ENCODE results near the gene SPTY2D1. TPM values are rescaled to one million over a fixed set of nuclear protein-coding genes. Genes with fewer than 3 reads are reported as not detected.
"Not testable (repeated sequence)": the region's sequence is repeated elsewhere in the genome, so short reads cannot be mapped to it uniquely, and the experiment has no call there.

The SPTY2D1 gene
- total RNA-seq, 3 donors from 2014 or later: 24.5 to 30.2 (median 28.2) TPM

- not testable (repeated sequence) for H3K4me1 Mint-ChIP-seq (ENCODE audit: low read depth); H3K27me3 Mint-ChIP-seq (ENCODE audit: low read depth); H3K9me3 Mint-ChIP-seq; DNase-seq; H3K4me3 Mint-ChIP-seq; H3K36me3 Mint-ChIP-seq (ENCODE audit: insufficient read depth); ATAC-seq
Observed at GRCh38 chr11:18643034-18643433, 8.9 kb upstream of the SPTY2D1 start.

- Mint-ChIP-seq H3K4me3 (no peak overlapping the region), H3K27me3 (ENCODE audit: low read depth) (peaks cover 7% of the 10 kb centered on the region), H3K36me3 (ENCODE audit: insufficient read depth) (no peaks in the 10 kb centered on the region), H3K9me3 (no peaks in the 10 kb centered on the region), H3K4me1 (ENCODE audit: low read depth) (no peaks in the 10 kb centered on the region)
- no peak for ATAC-seq
- no peak for DNase-seq
Observed at GRCh38 chr11:18641677-18642076, 7.5 kb upstream of the SPTY2D1 start.

GRCh38 chr11:18633256-18634139 lies 644 bp downstream of the SPTY2D1 start:
- ATAC-seq: no peak
- Mint-ChIP-seq H3K4me3 (peak overlapping the region; percentile 98), H3K36me3 (ENCODE audit: insufficient read depth) (peaks cover 3% of the 10 kb centered on the region), H3K4me1 (ENCODE audit: low read depth) (peaks cover 38% of the 10 kb centered on the region), H3K27me3 (ENCODE audit: low read depth) (no peaks in the 10 kb centered on the region), H3K9me3 (no peaks in the 10 kb centered on the region)
- DNase-seq: no peak

- no peaks in the 10 kb centered on the region for H3K27me3 Mint-ChIP-seq (ENCODE audit: low read depth)
- peaks cover 44% of the 10 kb centered on the region for H3K4me1 Mint-ChIP-seq (ENCODE audit: low read depth)
- ATAC-seq (no peak), DNase-seq (no peak)
- peaks cover 3% of the 10 kb centered on the region for H3K36me3 Mint-ChIP-seq (ENCODE audit: insufficient read depth)
- H3K4me3 Mint-ChIP-seq: peak overlapping the region; percentile 98
- no peaks in the 10 kb centered on the region for H3K9me3 Mint-ChIP-seq
Observed at GRCh38 chr11:18632841-18633240, 1.3 kb downstream of the SPTY2D1 start.

- peaks cover 5% of the 10 kb centered on the region for H3K9me3 Mint-ChIP-seq
- no peak overlapping the region for H3K4me3 Mint-ChIP-seq
- no peaks in the 10 kb centered on the region for H3K27me3 Mint-ChIP-seq (ENCODE audit: low read depth)
- DNase-seq (no peak), ATAC-seq (no peak)
- peaks cover 41% of the 10 kb centered on the region for H3K4me1 Mint-ChIP-seq (ENCODE audit: low read depth)
- H3K36me3 Mint-ChIP-seq (ENCODE audit: insufficient read depth): peaks cover 13% of the 10 kb centered on the region
Observed at GRCh38 chr11:18624161-18624560, 10.0 kb downstream of the SPTY2D1 start.

GRCh38 chr11:18623707-18624106 lies 10.4 kb downstream of the SPTY2D1 start:
- no peak for ATAC-seq
- H3K9me3 Mint-ChIP-seq: peaks cover 5% of the 10 kb centered on the region
- peaks cover 13% of the 10 kb centered on the region for H3K36me3 Mint-ChIP-seq (ENCODE audit: insufficient read depth)
- H3K27me3 Mint-ChIP-seq (ENCODE audit: low read depth): no peaks in the 10 kb centered on the region
- no peak for DNase-seq
- no peak overlapping the region for H3K4me3 Mint-ChIP-seq
- H3K4me1 Mint-ChIP-seq (ENCODE audit: low read depth): peaks cover 42% of the 10 kb centered on the region

- Mint-ChIP-seq H3K9me3 (no peaks in the 10 kb centered on the region), H3K36me3 (ENCODE audit: insufficient read depth) (peaks cover 25% of the 10 kb centered on the region), H3K27me3 (ENCODE audit: low read depth) (no peaks in the 10 kb centered on the region), H3K4me1 (ENCODE audit: low read depth) (peaks cover 63% of the 10 kb centered on the region), H3K4me3 (peak overlapping the region; percentile 69)
- ATAC-seq (no peak), DNase-seq (no peak)
Observed at GRCh38 chr11:18618342-18619025, 15.7 kb downstream of the SPTY2D1 start.

GRCh38 chr11:18617688-18618341 lies 16.3 kb downstream of the SPTY2D1 start:
- no peaks in the 10 kb centered on the region for H3K9me3 Mint-ChIP-seq
- H3K36me3 Mint-ChIP-seq (ENCODE audit: insufficient read depth): peaks cover 31% of the 10 kb centered on the region

GRCh38 chr11:18615628-18616392 lies 18.3 kb downstream of the SPTY2D1 start:
- peaks cover 34% of the 10 kb centered on the region for H3K36me3 Mint-ChIP-seq (ENCODE audit: insufficient read depth)
- DNase-seq (no peak), ATAC-seq (peak; percentile 84 to 85)
- peak overlapping the region; percentile 39 for H3K4me3 Mint-ChIP-seq
- no peaks in the 10 kb centered on the region for H3K27me3 Mint-ChIP-seq (ENCODE audit: low read depth)
- peaks cover 51% of the 10 kb centered on the region for H3K4me1 Mint-ChIP-seq (ENCODE audit: low read depth)
- no peaks in the 10 kb centered on the region for H3K9me3 Mint-ChIP-seq

More at GRCh38 chr11:18617688-18618341, 16.3 kb downstream of the SPTY2D1 start:
- ATAC-seq (peak; percentile 47 to 68), DNase-seq (no peak)
- H3K4me3 Mint-ChIP-seq: peak overlapping the region; percentile 69
- peaks cover 60% of the 10 kb centered on the region for H3K4me1 Mint-ChIP-seq (ENCODE audit: low read depth)
- H3K27me3 Mint-ChIP-seq (ENCODE audit: low read depth): no peaks in the 10 kb centered on the region

- Mint-ChIP-seq H3K4me1 (ENCODE audit: low read depth) (peaks cover 47% of the 10 kb centered on the region), H3K9me3 (no peaks in the 10 kb centered on the region), H3K36me3 (ENCODE audit: insufficient read depth) (peaks cover 36% of the 10 kb centered on the region)
Observed at GRCh38 chr11:18614667-18615066, 19.5 kb downstream of the SPTY2D1 start.

GRCh38 chr11:18612394-18612793 lies 21.7 kb downstream of the SPTY2D1 start:
- no peak overlapping the region for H3K4me3 Mint-ChIP-seq
- no peaks in the 10 kb centered on the region for H3K9me3 Mint-ChIP-seq
- H3K4me1 Mint-ChIP-seq (ENCODE audit: low read depth): peaks cover 27% of the 10 kb centered on the region
- peaks cover 42% of the 10 kb centered on the region for H3K36me3 Mint-ChIP-seq (ENCODE audit: insufficient read depth)
- no peak for ATAC-seq
- DNase-seq: no peak
- H3K27me3 Mint-ChIP-seq (ENCODE audit: low read depth): no peaks in the 10 kb centered on the region

More at GRCh38 chr11:18614667-18615066, 19.5 kb downstream of the SPTY2D1 start:
- H3K4me3 Mint-ChIP-seq: no peak overlapping the region
- DNase-seq: no peak
- no peaks in the 10 kb centered on the region for H3K27me3 Mint-ChIP-seq (ENCODE audit: low read depth)
- ATAC-seq: no peak

GRCh38 chr11:18611196-18611595 lies 22.9 kb downstream of the SPTY2D1 start:
- Mint-ChIP-seq H3K27me3 (ENCODE audit: low read depth) (no peaks in the 10 kb centered on the region), H3K4me3 (no peak overlapping the region), H3K36me3 (ENCODE audit: insufficient read depth) (peaks cover 37% of the 10 kb centered on the region), H3K4me1 (ENCODE audit: low read depth) (peaks cover 16% of the 10 kb centered on the region), H3K9me3 (no peaks in the 10 kb centered on the region)
- no peak for ATAC-seq
- DNase-seq: no peak

GRCh38 chr11:18608376-18608775 lies 25.8 kb downstream of the SPTY2D1 start:
- DNase-seq: no peak
- no peaks in the 10 kb centered on the region for H3K27me3 Mint-ChIP-seq (ENCODE audit: low read depth)
- ATAC-seq: no peak
- H3K4me1 Mint-ChIP-seq (ENCODE audit: low read depth): no peaks in the 10 kb centered on the region
- H3K36me3 Mint-ChIP-seq (ENCODE audit: insufficient read depth): peaks cover 15% of the 10 kb centered on the region
- no peak overlapping the region for H3K4me3 Mint-ChIP-seq
- H3K9me3 Mint-ChIP-seq: no peaks in the 10 kb centered on the region

Measured in activated T-cell treated with anti-CD3 and anti-CD28 coated beads, Interleukin-2, amount 50 U/mL, for 4 hours (primary cell).